ENCODE measurements around the gene ARHGAP1.
"Not testable (repeated sequence)": the region's sequence is repeated elsewhere in the genome, so short reads cannot be mapped to it uniquely, and the experiment has no call there.

Gene ARHGAP1

DNA sequence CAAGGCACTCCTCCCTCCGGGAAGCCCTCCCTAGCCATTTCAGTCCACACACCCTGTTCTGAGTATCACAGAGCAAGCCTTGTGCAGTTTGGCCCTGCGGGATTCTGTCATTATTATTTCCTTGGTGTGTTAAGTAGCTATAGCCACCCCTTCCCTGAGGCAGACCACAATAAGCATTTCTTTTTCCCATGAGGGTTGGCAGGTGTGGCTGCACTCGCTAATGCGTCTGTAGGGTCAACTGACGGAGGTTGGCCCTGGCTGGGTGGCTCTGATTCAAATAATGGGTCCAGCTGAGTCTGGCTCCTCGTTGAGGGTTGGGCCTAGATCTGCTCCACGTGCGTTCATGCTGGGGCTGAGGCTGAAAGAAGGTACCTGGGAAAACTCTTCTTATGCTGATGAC lies 23.7 kb upstream of the ARHGAP1 start:
- no peak for DNase-seq (ENCODE audit: low read depth in 2 of 3, low spot score in 1 of 3)

DNA sequence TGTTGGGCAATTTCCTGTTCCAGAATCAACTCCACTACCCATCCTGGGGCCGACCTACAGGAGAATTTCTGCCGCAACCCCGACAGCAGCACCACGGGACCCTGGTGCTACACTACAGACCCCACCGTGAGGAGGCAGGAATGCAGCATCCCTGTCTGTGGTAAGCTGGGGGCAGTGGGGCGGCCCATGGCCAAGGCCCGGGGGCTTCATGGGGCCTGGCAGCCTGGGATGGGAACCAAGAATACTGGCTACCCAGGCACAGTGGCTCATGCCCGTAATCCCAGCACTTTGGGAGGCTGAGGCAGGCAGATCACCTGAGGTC lies 22.9 kb upstream of the ARHGAP1 start:
- no peak for DNase-seq (ENCODE audit: low read depth in 2 of 3, low spot score in 1 of 3)

DNA sequence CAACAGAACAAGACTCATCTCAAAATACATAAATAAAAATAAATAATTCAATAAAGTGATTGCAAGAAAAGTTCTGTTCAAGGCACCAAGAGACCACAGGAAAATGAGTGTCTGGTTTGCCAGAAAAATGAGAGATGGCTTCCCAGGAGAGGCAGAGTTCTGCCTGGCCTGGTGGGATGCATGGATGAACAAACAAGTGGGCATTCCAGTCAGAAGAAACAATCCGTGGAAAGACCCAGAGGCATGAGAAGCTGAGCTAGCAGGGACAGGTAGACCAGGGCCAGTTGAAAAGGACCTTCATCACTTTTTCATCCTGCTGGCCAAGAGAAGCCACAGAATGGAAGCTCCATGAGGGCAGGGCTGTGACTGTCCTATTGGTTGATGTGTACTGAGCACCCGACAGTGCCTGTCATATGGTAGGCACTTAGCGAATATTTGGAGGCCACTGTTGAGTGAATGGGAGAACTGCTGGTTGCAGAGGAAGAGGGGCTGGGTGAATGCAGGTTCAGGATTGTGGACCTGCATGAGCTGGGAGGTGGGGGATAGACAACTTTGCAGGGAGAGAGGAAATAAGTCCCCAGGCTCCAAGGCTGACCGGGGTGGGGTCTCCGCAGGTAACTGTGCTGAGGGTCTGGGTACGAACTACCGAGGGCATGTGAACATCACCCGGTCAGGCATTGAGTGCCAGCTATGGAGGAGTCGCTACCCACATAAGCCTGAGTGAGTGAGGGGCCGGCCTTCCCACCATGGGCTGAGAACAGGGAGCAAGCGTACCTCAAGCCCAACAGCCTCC lies 22.3 kb upstream of the ARHGAP1 start:
- DNase-seq (ENCODE audit: low read depth in 2 of 3, low spot score in 1 of 3), result no peak

DNA sequence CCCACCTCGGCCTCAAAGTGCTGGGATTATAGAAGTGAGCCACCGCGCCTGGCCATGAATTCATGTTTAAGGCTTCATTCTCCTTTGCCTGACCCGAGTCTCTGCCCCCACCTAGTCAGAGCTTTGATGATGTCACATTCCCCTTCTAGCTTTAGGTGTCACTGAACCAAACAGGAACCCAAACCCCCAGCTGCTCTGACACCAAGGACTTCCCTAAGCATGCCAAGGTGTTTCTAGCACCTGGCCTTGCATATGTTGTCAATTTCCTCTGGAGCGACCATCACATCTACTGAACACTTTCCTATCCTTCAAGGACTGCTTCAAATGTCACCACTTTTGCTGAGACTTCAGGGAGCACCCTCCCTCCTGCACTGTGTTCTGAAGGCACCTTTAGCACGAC lies 20.9 kb upstream of the ARHGAP1 start:
- DNase-seq (ENCODE audit: low read depth in 2 of 3, low spot score in 1 of 3), result no peak

DNA sequence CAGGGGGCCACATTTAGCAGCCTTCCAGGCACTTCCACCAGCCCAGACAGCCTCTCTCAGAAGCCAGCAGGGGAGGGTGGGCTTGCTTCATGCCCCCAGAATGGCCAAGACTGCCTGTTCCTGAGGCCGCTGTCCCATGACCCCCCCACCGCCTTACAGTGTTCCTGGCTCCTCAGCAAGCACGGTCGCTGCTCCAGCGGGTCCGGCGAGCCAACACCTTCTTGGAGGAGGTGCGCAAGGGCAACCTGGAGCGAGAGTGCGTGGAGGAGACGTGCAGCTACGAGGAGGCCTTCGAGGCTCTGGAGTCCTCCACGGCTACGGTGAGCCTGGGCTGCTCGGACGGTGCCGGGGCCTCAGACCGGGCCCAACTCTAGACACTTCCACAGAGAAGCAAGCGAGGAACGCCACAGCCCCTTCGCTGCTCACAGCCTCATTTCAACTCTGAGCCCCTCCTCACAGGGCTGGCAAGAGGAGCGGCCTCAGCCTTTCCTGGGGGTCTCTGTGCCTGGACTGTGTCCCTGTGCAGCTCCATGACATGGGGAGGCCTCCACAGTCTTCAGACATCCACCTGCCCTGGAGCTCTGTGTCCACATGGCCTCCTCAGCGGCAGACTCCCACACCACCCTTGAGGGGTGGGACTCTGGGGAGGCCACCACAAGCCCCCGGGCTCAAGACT lies 19.3 kb upstream of the ARHGAP1 start:
- no peak for DNase-seq (ENCODE audit: low read depth in 2 of 3, low spot score in 1 of 3)

DNA sequence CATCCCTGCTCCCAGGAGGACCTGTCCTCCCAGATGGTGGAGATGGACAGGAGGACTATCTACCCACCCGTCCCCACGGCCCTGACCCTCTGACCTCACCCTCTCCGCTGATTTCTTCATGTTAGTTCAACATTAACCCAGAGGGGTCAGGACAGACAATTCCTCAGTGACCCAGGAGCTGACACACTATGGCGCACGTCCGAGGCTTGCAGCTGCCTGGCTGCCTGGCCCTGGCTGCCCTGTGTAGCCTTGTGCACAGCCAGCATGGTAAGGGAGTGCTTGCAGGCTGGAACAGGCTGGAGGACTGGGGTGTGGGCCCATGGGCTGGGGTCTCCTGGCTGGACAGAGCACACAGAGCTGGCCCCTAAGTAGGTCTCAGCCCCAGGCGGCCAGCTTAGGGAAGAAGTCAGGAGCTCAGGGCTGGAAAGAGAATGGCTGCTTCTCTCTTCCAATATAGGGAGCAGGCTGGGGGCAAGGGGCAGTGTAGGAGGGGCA lies 18.7 kb upstream of the ARHGAP1 start, which contains the start of gene F2:
Gene F2, plus strand, starts transcription at position 166 of the 495 bp plus-strand sequence. Its CDS starts 23 bp downstream, at position 189.
- DNase-seq (ENCODE audit: low read depth in 2 of 3, low spot score in 1 of 3), result no peak

DNA sequence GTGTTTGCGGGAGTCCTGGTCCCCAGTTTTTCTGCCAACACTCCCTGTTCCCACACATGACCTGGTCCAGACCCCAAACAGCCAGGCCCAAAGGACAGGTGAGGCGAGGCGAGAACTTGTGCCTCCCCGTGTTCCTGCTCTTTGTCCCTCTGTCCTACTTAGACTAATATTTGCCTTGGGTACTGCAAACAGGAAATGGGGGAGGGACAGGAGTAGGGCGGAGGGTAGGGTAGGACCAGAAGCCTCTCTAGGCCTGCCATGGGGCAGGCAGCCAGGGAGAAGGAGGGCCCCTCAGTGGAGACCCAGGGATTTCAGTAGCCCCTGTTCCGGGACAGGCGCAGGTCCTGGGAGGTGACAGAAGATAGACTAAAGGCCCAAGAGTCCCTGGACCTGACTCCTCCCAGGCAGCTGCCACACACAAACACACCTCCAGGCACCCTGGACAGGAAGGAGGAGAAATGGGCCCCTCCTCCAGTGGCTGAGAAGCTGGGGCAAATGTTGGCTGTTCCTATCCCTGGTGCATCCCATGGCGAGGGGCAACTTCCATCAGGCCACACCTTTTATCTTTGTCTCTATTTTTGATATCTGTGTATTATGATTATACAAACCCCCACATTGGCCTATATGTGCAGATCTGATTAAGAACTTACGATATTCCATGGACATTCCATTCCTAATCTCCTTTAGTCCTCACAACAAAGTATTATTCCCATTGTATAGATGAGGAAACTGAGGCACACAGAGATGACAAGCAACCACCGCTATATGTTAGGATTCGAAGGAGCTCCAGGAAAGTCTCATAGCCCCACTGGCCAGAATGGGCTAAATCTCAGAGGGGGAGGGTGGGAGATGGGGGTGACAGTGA lies 18.0 kb upstream of the ARHGAP1 start:
- DNase-seq (ENCODE audit: low read depth in 2 of 3, low spot score in 1 of 3), result no peak

DNA sequence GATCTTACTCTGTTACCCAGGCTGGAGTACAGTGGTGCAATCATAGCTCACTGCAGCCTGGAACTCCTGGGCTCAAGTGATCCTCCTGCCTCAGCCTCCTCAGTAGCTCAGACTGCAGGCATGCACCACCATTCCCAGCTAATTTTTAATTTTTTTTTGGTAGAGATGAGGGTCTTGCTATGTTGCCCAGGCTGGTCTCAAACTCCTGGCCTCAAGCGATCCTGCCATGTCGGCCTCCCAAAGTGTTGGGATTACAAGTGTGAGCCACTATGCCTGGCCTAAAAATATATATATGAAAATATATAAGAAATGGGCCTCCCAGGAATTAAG lies 17.4 kb upstream of the ARHGAP1 start:
- not testable (repeated sequence) for DNase-seq (ENCODE audit: low read depth in 2 of 3, low spot score in 1 of 3)

DNA sequence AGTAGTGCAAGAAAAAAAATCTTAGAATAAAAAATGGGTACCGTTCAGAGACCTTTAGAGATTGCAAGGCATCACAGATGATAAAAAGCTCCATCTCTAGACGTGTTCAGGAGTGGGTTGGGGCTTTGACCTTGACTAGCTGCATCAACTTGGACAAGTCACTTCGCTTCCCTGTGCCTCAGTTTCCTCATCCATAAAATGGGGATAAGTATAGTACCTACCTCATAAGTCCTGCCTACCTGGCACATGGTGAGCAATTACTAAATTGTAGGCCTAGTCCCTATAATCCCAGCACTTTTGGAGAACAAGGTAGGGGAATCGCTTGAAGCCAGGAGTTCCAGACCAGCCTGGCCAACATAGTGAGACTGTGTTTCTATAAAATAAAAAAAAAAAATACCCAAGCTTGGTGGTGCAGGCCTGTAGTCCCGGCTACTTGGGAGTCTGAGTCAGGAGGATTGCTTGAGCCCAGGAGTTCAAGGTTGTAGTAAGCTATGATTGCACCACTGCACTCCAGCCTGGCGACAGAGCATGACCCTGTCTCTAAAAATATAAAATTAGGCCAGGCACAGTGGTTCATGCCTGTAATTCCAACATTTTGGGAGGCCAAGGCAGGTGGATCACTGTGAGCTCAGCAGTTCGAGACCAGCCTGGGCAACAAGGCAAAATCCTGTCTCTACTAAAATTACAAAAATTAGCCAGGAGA lies 12.6 kb upstream of the ARHGAP1 start:
- DNase-seq (ENCODE audit: low read depth in 2 of 3, low spot score in 1 of 3), result no peak

DNA sequence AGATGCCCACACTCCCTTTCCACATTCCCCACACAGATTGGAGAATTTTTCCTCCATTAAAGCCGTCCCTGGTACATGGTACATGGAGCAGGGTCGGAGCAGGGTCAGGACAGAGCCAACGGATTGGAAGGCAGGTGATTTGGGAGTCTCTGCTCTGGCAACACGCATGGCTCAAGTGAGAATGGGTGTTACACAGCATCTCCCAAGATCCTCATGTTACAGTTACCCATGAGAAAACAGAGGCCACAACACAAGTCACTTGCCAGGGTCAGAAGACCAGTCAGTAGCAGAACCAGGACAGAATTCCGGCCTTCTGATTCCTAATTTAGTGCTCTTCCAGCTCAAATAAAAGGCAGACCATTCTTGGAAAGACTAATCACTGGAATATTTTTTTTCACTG lies 10.9 kb upstream of the ARHGAP1 start:
- no peak for DNase-seq (ENCODE audit: low read depth in 2 of 3, low spot score in 1 of 3)

DNA sequence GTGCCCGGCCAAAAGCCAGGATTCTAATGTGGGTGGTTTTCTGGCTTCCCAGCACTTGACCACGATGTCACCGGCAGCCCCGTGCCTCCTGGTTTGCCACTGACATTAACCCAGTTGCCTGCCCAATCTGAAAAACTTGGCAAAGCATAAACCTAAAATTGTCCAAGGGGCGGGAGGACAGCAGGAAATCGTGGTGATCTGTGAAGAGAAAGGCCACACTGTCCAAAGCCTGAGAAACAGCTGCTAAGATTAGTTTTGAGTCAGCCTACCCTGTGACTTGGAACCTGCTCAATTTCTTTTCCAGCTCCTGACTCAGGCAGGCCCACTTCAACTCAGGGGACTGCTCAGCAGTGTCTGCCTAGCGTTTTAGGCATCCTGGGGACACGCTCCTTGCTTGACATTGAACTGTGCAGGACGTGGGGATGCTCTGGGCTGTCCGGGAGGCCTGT lies 10.4 kb upstream of the ARHGAP1 start:
- no peak for DNase-seq (ENCODE audit: low read depth in 2 of 3, low spot score in 1 of 3)

DNA sequence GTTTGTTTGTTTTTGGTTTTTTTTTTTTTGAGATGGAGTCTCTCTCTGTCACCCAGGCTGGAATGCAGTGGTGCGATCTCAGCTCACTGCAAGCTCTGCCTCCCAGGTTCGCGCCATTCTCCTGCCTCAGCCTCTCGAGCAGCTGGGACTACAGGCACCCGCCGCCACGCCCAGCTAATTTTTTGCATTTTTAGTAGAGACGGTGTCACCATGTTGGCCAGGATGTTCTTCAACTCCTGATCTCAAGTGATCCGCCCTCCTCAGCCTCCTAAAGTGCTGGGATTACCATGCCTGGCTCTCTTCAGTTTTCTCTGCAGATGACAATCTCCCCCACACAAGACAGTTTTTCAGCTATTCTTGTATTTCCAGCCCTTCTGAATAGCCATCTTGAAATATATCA lies 8.9 kb upstream of the ARHGAP1 start:
- not testable (repeated sequence) for DNase-seq (ENCODE audit: low read depth in 2 of 3, low spot score in 1 of 3)

DNA sequence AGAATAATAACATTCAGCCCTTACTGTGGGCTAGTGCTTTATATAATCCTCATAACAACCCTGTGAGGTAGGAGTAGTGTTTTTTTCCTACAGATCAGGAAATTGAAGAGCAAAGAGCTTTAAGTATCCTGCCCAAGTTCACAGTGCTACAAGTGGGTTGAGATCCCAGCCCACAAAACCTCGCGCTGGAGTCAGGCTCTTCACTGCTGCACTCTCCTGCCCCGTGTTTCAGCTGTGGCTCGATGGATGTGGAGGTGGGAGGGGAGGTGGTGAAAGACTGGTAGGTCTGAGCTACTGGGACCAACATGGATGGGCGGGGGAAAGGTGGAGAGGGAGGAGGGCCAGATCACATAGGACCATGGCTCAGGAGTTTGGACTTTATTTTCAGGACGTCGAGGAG lies 6.5 kb upstream of the ARHGAP1 start:
- no peak for DNase-seq (ENCODE audit: low read depth in 2 of 3, low spot score in 1 of 3)

DNA sequence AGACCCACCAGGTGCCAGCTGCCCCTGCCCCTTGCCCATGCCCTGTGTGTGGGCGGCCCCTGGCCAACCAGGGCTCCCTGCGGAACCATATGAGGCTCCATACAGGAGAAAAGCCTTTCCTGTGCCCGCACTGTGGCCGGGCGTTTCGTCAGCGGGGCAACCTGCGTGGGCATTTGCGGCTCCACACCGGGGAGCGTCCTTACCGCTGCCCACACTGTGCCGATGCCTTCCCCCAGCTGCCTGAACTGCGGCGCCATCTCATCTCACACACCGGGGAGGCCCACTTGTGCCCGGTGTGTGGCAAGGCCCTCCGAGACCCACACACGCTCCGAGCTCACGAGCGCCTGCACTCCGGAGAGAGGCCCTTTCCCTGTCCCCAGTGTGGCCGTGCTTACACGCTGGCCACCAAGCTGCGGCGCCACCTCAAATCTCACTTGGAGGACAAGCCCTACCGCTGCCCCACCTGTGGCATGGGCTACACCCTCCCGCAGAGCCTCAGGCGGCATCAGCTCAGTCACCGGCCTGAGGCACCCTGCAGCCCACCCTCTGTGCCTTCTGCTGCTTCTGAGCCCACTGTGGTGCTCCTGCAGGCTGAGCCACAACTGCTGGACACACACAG lies 4.8 kb upstream of the ARHGAP1 start:
- DNase-seq (ENCODE audit: low read depth in 2 of 3, low spot score in 1 of 3), result no peak

DNA sequence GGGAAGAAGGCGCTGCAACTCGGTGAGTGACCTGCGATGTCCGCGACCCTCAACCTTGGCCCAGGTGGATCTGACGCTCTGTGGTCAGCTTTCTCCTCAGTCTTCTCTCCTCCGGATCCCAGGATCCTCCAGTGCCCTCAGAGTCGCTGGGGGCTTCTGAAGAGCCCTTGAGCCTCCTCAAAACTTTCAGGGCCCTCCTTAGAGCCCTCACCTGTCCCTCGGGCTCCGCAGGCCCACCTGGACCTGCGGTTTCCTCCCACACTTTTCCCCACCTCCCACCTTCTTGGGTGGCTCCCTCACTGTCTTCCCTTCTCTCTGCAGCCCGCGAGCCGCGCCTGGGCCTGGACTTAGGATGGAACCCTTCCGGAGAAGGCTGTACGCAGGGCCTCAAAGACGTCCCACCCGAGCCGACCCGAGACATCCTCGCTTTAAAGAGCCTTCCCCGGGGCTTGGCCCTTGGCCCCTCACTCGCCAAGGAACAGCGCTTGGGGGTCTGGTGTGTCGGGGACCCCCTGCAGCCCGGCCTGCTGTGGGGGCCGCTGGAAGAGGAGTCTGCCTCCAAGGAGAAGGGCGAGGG lies 747 bp upstream of the ARHGAP1 start:
- DNase-seq (ENCODE audit: low read depth in 2 of 3, low spot score in 1 of 3), result no peak

DNA sequence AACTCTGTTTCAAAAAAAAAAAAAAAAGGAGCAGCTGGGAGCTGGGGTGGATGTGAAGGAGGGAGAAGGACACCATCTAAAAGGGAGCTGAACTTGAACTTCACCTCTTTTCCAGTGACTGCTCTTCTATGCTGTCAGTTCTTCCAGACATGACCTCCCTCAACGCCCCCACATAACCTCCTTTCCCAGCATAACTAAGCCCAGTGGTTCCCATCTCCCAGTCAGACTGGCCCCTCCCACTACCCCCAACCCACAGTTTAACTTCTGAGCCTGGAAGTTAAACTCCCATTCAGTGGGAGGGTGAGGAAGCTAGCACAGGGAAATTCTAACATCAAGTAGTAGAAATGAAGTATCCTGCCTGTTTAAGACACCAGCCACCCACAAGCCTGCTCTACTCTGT lies 1.8 kb downstream of the ARHGAP1 start:
- DNase-seq (ENCODE audit: low read depth in 2 of 3, low spot score in 1 of 3), result no peak

DNA sequence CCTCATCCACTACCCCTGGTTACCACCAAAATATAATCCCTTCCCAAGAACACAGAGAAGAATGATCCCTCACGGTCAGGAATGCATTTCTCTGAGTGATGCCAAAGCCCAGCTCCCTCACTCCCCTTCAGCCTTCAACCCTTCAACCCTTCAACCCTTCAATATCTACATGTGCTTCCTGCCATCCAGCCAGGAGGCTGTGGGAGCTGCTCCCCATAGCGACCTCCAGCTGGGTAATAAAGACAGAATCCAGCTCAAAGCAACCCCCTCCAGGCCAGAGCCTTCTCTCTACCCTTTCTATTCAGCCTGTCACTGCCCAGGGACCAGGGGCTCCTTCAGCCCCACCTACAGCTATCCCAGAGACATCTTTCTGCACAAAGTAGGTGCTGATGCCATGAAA lies 2.7 kb downstream of the ARHGAP1 start:
- no peak for DNase-seq (ENCODE audit: low read depth in 2 of 3, low spot score in 1 of 3)

DNA sequence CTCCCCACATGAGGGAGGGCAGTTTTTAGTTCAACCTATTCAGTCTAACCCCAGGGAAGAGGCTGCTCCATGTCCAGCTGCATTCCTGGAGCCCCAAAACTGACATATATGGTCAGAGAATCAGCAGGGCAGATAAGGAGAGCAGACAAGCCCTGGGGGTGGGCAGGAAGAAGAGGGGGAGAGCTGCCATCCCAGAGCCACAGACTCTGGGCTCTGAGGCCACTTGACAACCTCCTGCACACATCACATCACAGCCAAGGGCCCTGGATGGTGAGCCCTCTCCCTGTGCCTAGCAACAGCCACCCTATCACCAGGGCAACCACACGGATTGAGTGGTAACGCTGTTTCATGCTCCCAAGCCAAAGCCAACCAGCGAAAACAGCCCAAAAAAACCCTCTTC lies 3.1 kb downstream of the ARHGAP1 start:
- DNase-seq (ENCODE audit: low read depth in 2 of 3, low spot score in 1 of 3), result no peak

DNA sequence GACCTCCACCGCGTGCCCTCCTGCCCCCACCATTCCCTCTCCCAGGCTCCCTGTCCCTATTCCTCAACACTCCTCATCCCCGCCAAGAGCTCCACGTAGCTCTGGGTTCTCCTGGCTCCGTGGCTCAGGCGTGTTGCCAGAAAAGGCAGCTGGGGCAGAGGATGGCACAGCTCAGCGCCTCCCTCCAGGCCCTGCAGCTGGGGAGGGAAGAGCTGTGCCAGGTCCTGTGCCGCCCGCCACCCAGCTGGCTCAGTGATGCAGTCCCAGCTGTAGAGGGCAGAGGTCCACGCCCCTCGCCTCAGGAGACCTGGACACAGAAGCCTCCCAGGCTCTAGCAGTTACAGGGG lies 4.2 kb downstream of the ARHGAP1 start:
- no peak for DNase-seq (ENCODE audit: low read depth in 2 of 3, low spot score in 1 of 3)

DNA sequence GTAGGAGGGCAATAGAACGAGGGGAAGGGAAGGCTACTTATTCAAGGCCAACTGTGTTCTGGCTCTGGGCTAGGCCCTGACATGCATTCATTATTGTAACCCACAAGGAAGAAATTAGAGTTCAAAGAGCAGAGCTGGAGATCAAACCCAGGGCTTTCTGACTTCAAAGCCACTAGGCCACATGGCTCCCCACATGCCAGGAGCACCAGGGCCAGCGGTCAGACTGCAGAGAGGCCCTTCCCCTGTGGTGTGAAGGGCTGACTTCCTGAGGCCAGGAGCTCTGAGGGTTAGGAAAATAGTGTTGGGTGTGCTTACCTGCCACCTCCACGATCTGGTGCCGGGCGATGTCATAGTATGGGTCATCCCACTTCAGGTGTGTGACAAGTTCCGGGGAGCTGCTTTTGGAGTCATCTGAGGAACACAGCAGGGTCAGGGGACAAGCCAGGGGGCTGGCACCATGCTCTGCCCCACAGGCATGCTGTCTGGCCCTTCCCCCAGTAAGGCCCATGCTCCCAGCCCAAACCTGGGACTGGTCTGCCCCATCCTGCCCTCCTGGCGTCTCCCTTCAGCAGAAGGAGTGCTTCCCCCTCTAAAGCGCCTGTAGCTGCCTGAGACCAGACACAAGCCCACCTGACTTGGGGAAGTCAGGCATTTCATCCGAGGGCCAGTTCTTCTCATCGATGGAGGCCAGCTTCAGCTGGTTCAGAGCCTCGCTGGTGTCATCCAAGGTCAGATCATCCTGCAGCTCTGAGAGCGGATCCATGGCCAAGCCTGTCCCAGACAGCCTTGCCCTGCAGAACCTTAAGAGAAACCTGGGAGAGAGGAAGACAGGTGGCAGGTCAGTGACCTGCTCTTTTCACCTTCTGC lies 4.8 kb downstream of the ARHGAP1 start:
- DNase-seq (ENCODE audit: low read depth in 2 of 3, low spot score in 1 of 3), result no peak

Measured in stimulated activated CD4-positive, alpha-beta T cell treated with anti-CD3 and anti-CD28 coated beads, Interleukin-12 subunit alpha, Interleukin-12 subunit beta, amount 100 ng/mL, for 48 hours (primary cell).